Pancreas (tissue), 10 donors: ENCODE results near the gene CTSE. TPM values are rescaled to one million over a fixed set of nuclear protein-coding genes. Genes with fewer than 3 reads are reported as not detected.

Source experiments
- ATAC-seq, 4 donors: fragments of 200-7000 bp; cut with Tn5 transposase; one replicate each; pipeline versions ENCODE4 v1.8.0 to v1.9.1; 2020; ENCODE audit warnings: mild to moderate bottlenecking in 4 of 4, moderate library complexity in 4 of 4
- DNase-seq, 6 donors: peaks; one replicate each; pipeline ENCODE4 v3.0.0-alpha.2; 2020
- FAIRE-seq: peaks from 2 replicates; lab custom pipeline; 2012; peaks lifted over from hg19 to GRCh38; lab: Jason Lieb, UNC
- H3K27ac ChIP-seq, 4 donors: fragments of 200-600 bp; sonication (generic); 1 replicate in 3 of 4; 2 replicates in 1 of 4; pipeline versions ENCODE4 v1.5.0 to v1.8.0; 2020
- H3K27me3 ChIP-seq, 4 donors: fragments of 200-600 bp; one replicate each; pipeline ENCODE4 v1.8.0; 2021
- H3K36me3 ChIP-seq, 3 donors: fragments of 200-600 bp; sonication (generic) in 1 of 3; one replicate each; pipeline versions ENCODE4 v1.5.0 to v1.8.0; 2020 to 2021
- H3K4me1 ChIP-seq, 3 donors: fragments of 200-600 bp; one replicate each; pipeline ENCODE4 v1.8.0; 2021
- H3K4me3 ChIP-seq, 4 donors: fragments of 200-600 bp; sonication (generic) in 2 of 4; one replicate each; pipeline versions ENCODE4 v1.5.0 to v1.8.0; 2020 to 2021
- H3K9me3 ChIP-seq, 4 donors: fragments of 200-600 bp; one replicate each; pipeline ENCODE4 v1.8.0; 2021
- CTCF ChIP-seq, 4 donors: fragments of 200-600 bp; sonication (generic) in 3 of 4; IDR thresholded peaks; one replicate each; pipeline versions ENCODE4 v1.5.0 to v1.8.0; 2021; ENCODE audit warnings: antibody characterized with exemption in 4 of 4
- WGBS, 2 donors: extraction: QIAGEN DNeasy Blood & Tissue Kit; methylation state at CpG; one replicate each; pipeline ENCODE4 v1.1.7; 2013; 5-methylcytosine and 5-hydroxymethylcytosine counted together
- intact Hi-C, 3 donors: fragments of 100-400 bp; cut with DNase I; formaldehyde crosslinking; loops; one replicate each; pipeline versions ENCODE4 v1.11.1 to v1.14.2; 2022
- polyA plus RNA-seq, 2 donors: library from polyadenylated mRNA; stranded (reverse); fragments of 200-250 nt; gene quantifications; one replicate each; pipeline ENCODE4 v1.2.3, GENCODE V29; 2013
- total RNA-seq, 6 donors: library from RNA; stranded (reverse); fragmentation: NEBNext Ultra II Directional in 4 of 6; extraction: Animal tissue kit (Norgen Biotek cat#: 25700) in 4 of 6; gene quantifications; one replicate each; pipeline versions ENCODE4 v1.2.1 to v1.2.4, GENCODE V29; 2021 to 2023
- donor health status: healthy with polysubstance abuse.
- donor health status: DM: no; HTN: no; CAD: no; lungs with moderate emphysema.
- donor health status: DM: no; HTN: no; CAD: no.
- donor health status: control.
- donor health status: control.
- donor health status: Bipolar disorder and iron deficiency.
- donor health status: DM: yes; HTN: yes; CAD: no.
- donor health status: DM: no; HTN: no; CAD: no.
- donor health status: DM: no; HTN: no; CAD: no.
- donor health status: DM: yes; HTN: yes; CAD: no.

Gene CTSE
- total and polyA plus RNA-seq, 8 donors: 0.51 to 42.4 (median 2.6) TPM

- Histone ChIP-seq H3K4me3 (no peak overlapping the region), H3K27ac (no peak overlapping the region), H3K27me3 (no peaks in the 10 kb centered on the region), H3K9me3 (no peaks in the 10 kb centered on the region), H3K36me3 (no peaks in the 10 kb centered on the region), H3K4me1 (no peaks in the 10 kb centered on the region)
- intact Hi-C loops: no loop called here
- no peak for FAIRE-seq
- DNase-seq: no peak
- WGBS, 2 donors: 85 to 90% methylated on average over 6 of the region's 6 CpGs
- TF ChIP-seq CTCF (IDR thresholded peaks at IDR 0.05): no peak
- ATAC-seq: no peak
Observed at GRCh38 chr1:206013026-206013795, 10.5 kb downstream of the CTSE start.

- Histone ChIP-seq H3K9me3 (no peaks in the 10 kb centered on the region), H3K4me1 (no peaks in the 10 kb centered on the region), H3K27ac (no peak overlapping the region), H3K36me3 (no peaks in the 10 kb centered on the region), H3K4me3 (no peak overlapping the region), H3K27me3 (no peaks in the 10 kb centered on the region)
- ATAC-seq (peak; percentile 55 to 93 (median 86)), FAIRE-seq (no peak), DNase-seq (peak in 2 of 6 donors; percentile 22 to 74)
- intact Hi-C loops: no loop called here
- no peak for TF ChIP-seq CTCF (IDR thresholded peaks at IDR 0.05)
- WGBS, 2 donors: 71 to 72% methylated on average over 17 of the region's 17 CpGs
Observed at GRCh38 chr1:206012086-206012859, 11.4 kb downstream of the CTSE start.

GRCh38 chr1:206011057-206011456 is 12.6 kb downstream of the CTSE start:
- FAIRE-seq (no peak), ATAC-seq (no peak), DNase-seq (no peak)
- Histone ChIP-seq H3K27ac (no peak overlapping the region), H3K36me3 (no peaks in the 10 kb centered on the region), H3K4me3 (no peak overlapping the region), H3K9me3 (no peaks in the 10 kb centered on the region), H3K4me1 (no peaks in the 10 kb centered on the region), H3K27me3 (no peaks in the 10 kb centered on the region)
- WGBS, 2 donors: 86 to 90% methylated on average over 8 of the region's 8 CpGs
- intact Hi-C loops: no loop called here
- TF ChIP-seq CTCF (IDR thresholded peaks at IDR 0.05): no peak

GRCh38 chr1:206010060-206010459 is 13.6 kb downstream of the CTSE start:
- ATAC-seq (no peak), FAIRE-seq (no peak), DNase-seq (peak in 1 of 6 donors; percentile 3)
- WGBS, 2 donors: 55 to 64% methylated on average over 5 of the region's 5 CpGs
- Histone ChIP-seq H3K36me3 (no peaks in the 10 kb centered on the region), H3K4me1 (no peaks in the 10 kb centered on the region), H3K9me3 (no peaks in the 10 kb centered on the region), H3K4me3 (no peak overlapping the region), H3K27ac (no peak overlapping the region), H3K27me3 (no peaks in the 10 kb centered on the region)
- TF ChIP-seq CTCF (IDR thresholded peaks at IDR 0.05): no peak
- intact Hi-C loops: no loop called here
